GM23248 (cell line): ENCODE results near the gene ADAMTS14. TPM values are rescaled to one million over a fixed set of nuclear protein-coding genes. Genes with fewer than 3 reads are reported as not detected.
A peak's percentile ranks its signal among the peaks of the same experiment; 100 is the strongest.
"Not testable (repeated sequence)": the region's sequence is repeated elsewhere in the genome, so short reads cannot be mapped to it uniquely, and the experiment has no call there.

Experiments
- DNase-seq: peaks from one replicate; pipeline ENCODE4 v3.0.0-alpha.2; 2015
- H2AFZ ChIP-seq: fragments of 200-600 bp; sonication (generic); 2 replicates; pipeline ENCODE4 v1.6.1; 2016; ENCODE audit warnings: antibody characterized with exemption
- H3F3A ChIP-seq: fragments of 200-600 bp; sonication (generic); 2 replicates; pipeline ENCODE4 v1.6.1; 2016; ENCODE audit warnings: mild to moderate bottlenecking, antibody characterized with exemption, mixed run types; ENCODE audit not compliant: insufficient read depth
- H3K27ac ChIP-seq: fragments of 200-600 bp; sonication (generic); 2 replicates; pipeline ENCODE4 v1.5.1; 2016; ENCODE audit warnings: mild to moderate bottlenecking
- H3K27me3 ChIP-seq: fragments of 200-600 bp; sonication (generic); replicated peaks from 2 replicates; pipeline ENCODE4 v1.6.1; 2016; ENCODE audit warnings: mild to moderate bottlenecking; ENCODE audit not compliant: insufficient read depth
- H3K36me3 ChIP-seq: fragments of 200-600 bp; sonication (generic); 2 replicates; pipeline ENCODE4 v1.6.1; 2016; ENCODE audit warnings: low read depth, mild to moderate bottlenecking
- H3K4me1 ChIP-seq: fragments of 200-600 bp; sonication (generic); 2 replicates; pipeline ENCODE4 v1.6.1; 2016; ENCODE audit warnings: mild to moderate bottlenecking; ENCODE audit not compliant: insufficient read depth
- H3K4me2 ChIP-seq: fragments of 200-600 bp; sonication (generic); one replicate; pipeline ENCODE4 v1.6.1; 2016; ENCODE audit warnings: mild to moderate bottlenecking; ENCODE audit not compliant: unreplicated experiment
- H3K4me3 ChIP-seq: fragments of 200-600 bp; sonication (generic); 2 replicates; pipeline ENCODE4 v1.5.1; 2016; ENCODE audit warnings: mild to moderate bottlenecking
- H3K79me2 ChIP-seq: fragments of 200-600 bp; sonication (generic); 2 replicates; pipeline ENCODE4 v1.6.1; 2016; ENCODE audit warnings: mild to moderate bottlenecking; ENCODE audit not compliant: insufficient read depth
- H3K9ac ChIP-seq: fragments of 200-600 bp; sonication (generic); 2 replicates; pipeline ENCODE4 v1.6.1; 2016; ENCODE audit warnings: mild to moderate bottlenecking
- H3K9me2 ChIP-seq: fragments of 200-600 bp; sonication (generic); 2 replicates; pipeline ENCODE4 v1.6.1; 2016; ENCODE audit warnings: mixed run types, mild to moderate bottlenecking, moderate library complexity; ENCODE audit not compliant: insufficient read depth
- H3K9me3 ChIP-seq: fragments of 200-600 bp; sonication (generic); one replicate; pipeline ENCODE4 v1.6.1; 2017; ENCODE audit warnings: low read depth
- H4K20me1 ChIP-seq: fragments of 200-600 bp; sonication (generic); 2 replicates; pipeline ENCODE4 v1.6.0; 2016; ENCODE audit not compliant: insufficient read depth
- EZH2 ChIP-seq: fragments of 200-600 bp; sonication (generic); IDR thresholded peaks from 2 replicates; pipeline ENCODE4 v1.6.1; 2018; ENCODE audit warnings: antibody characterized with exemption, mild to moderate bottlenecking; ENCODE audit not compliant: insufficient read depth, poor library complexity, severe bottlenecking
- EZH2phosphoT487 ChIP-seq: fragments of 200-600 bp; sonication (generic); IDR thresholded peaks from 2 replicates; pipeline ENCODE4 v1.6.1; 2018; ENCODE audit warnings: antibody characterized with exemption, moderate library complexity, mild to moderate bottlenecking, low read depth; ENCODE audit not compliant: insufficient read depth
- WGBS, 2 experiments: methylation state at CpG; one replicate each; pipeline ENCODE4 v1.1.6; 2015 to 2017; ENCODE audit warnings: low lambda C conversion rate in 2 of 2, low coverage in 1 of 2; ENCODE audit errors: missing lambda C conversion rate in 2 of 2; 5-methylcytosine and 5-hydroxymethylcytosine counted together
- in situ Hi-C: fragments of 300-500 bp; cut with MboI; formaldehyde crosslinking; loops from 2 replicates; pipeline ENCODE4 v1.15.0; 2020
- polyA plus RNA-seq: library from polyadenylated mRNA; unstranded; fragments of >200 nt; fragmentation: Nextera tagmentation; extraction: Ambion mirVana; gene quantifications from 2 replicates; pipeline ENCODE4 v1.2.1, GENCODE V29; 2016
- total RNA-seq: library from RNA; depleted of rRNA; stranded (reverse); fragments of >200 nt; shearing (Covaris generic); gene quantifications from 2 replicates; pipeline ENCODE4 v1.2.3, GENCODE V29; 2014

The ADAMTS14 gene
- total and polyA plus RNA-seq, 2 experiments from 2014 or later = 0.91 to 0.97 TPM

DNA sequence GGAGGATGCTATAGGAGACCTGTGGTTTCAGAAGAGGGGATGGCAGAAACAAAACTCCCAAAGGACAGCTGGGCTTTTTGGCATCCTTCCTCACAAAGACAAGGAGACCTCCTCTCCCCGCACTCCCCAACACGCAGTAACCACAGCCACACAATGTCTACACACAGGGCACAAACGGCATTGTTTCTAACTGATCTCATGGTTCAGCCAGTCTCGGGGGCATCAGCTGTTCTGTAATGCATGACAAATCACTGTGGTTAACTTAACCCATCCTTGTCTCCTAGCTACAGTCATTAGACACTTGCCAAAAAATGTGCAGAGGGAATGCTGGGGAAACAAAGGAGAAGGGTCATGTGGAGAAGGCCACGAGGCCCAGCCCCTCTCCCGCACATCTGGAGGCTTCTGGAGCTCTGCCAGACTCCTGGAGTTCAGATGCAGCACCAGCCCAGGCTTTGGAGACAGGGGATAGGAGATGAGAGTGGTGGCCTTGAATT is 7.6 kb upstream of the ADAMTS14 start:
- Histone ChIP-seq H3F3A (peaks cover 26% of the 10 kb centered on the region), H3K27ac (peak overlapping the region; percentile 88), H3K4me3 (no peak overlapping the region), H3K9me3 (no peaks in the 10 kb centered on the region), H3K79me2 (no peaks in the 10 kb centered on the region), H3K27me3 (no peaks in the 10 kb centered on the region), H3K36me3 (no peaks in the 10 kb centered on the region), H3K4me1 (peaks cover 18% of the 10 kb centered on the region), H3K9ac (peak overlapping the region; percentile 75), H2AFZ (no peak overlapping the region), H3K4me2 (peak overlapping the region; percentile 59), H3K9me2 (no peaks in the 10 kb centered on the region), H4K20me1 (no peaks in the 10 kb centered on the region)
- no peak for TF ChIP-seq EZH2phosphoT487
- no peak for TF ChIP-seq EZH2
- in situ Hi-C loops = no loop called here
- peak; percentile 97 for DNase-seq
- 0 to 2% methylated on average over 6 of the region's 6 CpGs for WGBS, 2 experiments

DNA sequence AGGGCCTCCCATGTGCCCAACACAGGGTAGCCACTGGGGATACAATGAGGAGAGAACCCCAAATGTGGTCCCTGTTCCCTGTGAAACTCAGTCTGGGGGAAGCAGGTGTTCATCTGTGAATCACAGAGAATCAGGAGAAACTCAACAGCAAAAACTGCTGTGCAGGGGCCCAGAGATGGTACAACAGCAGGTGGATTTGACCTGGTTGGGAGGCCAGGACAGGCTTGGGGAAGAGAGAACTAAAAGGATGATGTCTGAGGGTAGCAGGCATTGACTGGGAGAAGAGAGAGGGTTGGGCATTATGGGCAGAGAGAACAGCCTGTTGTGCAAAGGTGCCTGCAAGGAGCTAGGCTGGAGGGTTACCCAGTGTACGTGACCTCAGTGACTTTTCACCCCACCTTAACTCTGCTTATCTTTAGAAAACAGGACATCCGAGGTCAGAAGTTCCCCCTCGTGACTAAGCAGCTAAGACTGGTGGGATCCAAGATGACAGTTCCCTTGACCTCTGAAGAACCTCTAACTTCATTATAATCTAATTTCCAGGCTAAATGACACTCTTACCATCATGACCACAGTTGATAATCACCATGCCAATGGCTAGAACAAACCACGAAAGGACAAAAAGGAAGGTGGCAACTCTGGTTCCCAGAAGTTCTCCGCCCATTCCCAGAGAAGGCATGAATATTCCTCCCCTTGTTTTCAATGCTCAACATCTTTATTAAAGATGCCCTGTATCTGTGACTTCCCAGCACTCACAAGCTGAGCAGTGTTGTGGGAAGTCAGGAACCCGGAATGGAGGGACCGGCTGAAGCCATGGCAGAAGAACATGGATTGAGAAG is 5.1 kb upstream of the ADAMTS14 start:
- no peak overlapping the region for H3K4me2 ChIP-seq
- peaks cover 36% of the 10 kb centered on the region for H3F3A ChIP-seq
- H4K20me1 ChIP-seq = no peaks in the 10 kb centered on the region
- H3K4me3 ChIP-seq = no peak overlapping the region
- H3K27me3 ChIP-seq = no peaks in the 10 kb centered on the region
- H3K27ac ChIP-seq = no peak overlapping the region
- H3K79me2 ChIP-seq = no peaks in the 10 kb centered on the region
- 95 to 98% methylated on average over 7 of the region's 7 CpGs for WGBS, 2 experiments
- in situ Hi-C loops = no loop called here
- no peaks in the 10 kb centered on the region for H3K36me3 ChIP-seq
- no peak for TF ChIP-seq EZH2
- no peak for TF ChIP-seq EZH2phosphoT487
- no peaks in the 10 kb centered on the region for H3K9me2 ChIP-seq
- H3K4me1 ChIP-seq = peaks cover 18% of the 10 kb centered on the region
- no peak overlapping the region for H2AFZ ChIP-seq
- no peak overlapping the region for H3K9ac ChIP-seq
- no peak for DNase-seq
- H3K9me3 ChIP-seq = no peaks in the 10 kb centered on the region

- H3K79me2 ChIP-seq, DNase-seq, H3K9ac ChIP-seq, H2AFZ ChIP-seq, H3K27me3 ChIP-seq, H3K4me2 ChIP-seq, H4K20me1 ChIP-seq, H3K27ac ChIP-seq, H3K36me3 ChIP-seq, H3K9me3 ChIP-seq, H3K4me3 ChIP-seq, H3K9me2 ChIP-seq, in situ Hi-C loops: not testable (repeated sequence)
- H3K4me1 ChIP-seq = peaks cover 18% of the 10 kb centered on the region
- H3F3A ChIP-seq = peaks cover 35% of the 10 kb centered on the region
- 89 to 97% methylated on average over 6 of the region's 6 CpGs for WGBS, 2 experiments
Observed at GRCh38 chr10:70667818-70668217, 4.5 kb upstream of the ADAMTS14 start.

- Histone ChIP-seq H2AFZ (no peak overlapping the region), H3K9me2 (no peaks in the 10 kb centered on the region), H3K9ac (no peak overlapping the region), H3K36me3 (no peaks in the 10 kb centered on the region), H3K79me2 (no peaks in the 10 kb centered on the region), H4K20me1 (no peaks in the 10 kb centered on the region), H3K4me3 (no peak overlapping the region), H3K27me3 (no peaks in the 10 kb centered on the region), H3K9me3 (no peaks in the 10 kb centered on the region), H3K4me2 (no peak overlapping the region), H3K4me1 (peaks cover 24% of the 10 kb centered on the region), H3F3A (peaks cover 36% of the 10 kb centered on the region), H3K27ac (no peak overlapping the region)
- DNase-seq = peak; percentile 48
- in situ Hi-C loops = no loop called here
- WGBS, 2 experiments = 85 to 88% methylated on average over 10 of the region's 10 CpGs
- TF ChIP-seq EZH2 (no peak), EZH2phosphoT487 (no peak)
Observed at GRCh38 chr10:70668454-70668970, 3.8 kb upstream of the ADAMTS14 start.
